ENCODE results near the gene ARHGEF25. TPM values are rescaled to one million over a fixed set of nuclear protein-coding genes. Genes with fewer than 3 reads are reported as not detected.

Gene ARHGEF25
- total RNA-seq, 4 donors from 2014 or later = 14.7 to 28.8 (median 20.0) TPM

DNA sequence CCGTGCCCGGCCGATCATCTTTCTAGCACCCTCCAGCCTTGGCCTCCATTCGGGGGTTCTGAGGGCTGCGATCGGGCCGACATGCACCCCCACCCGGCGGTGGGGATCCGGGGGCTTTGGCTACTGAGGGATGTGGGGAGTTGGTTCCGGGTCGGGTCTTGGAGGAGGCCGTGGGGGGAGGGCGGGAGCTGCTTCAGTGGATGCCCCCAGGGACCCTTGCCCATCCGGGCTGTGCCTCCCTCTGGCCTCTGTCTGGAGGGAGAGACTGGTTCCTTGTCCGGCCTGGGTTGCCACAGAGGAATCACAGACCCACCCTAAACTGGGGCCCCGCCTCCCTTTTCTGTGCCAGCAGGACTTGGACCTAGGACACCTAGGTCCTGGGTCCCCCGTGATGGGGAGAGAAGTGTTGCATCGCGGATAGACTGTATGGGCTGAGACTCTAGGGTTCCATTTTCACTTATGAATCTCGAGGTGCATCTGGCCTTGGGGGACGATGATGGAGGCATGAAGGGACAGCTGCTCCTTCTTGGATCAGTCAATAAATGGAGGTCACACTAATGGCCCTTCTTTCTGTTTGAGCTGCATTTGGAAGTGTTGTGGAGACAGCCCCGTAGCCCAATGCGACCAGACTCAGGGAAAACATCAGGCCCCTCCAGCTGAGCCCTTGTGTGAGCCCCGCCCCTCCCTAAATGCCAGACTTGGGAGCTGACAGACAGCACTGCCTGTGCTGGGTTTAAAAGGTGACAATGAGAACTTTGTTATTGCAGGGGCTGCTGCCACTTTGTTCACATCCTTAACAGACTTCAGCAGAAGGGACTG lies 6.0 kb upstream of the ARHGEF25 start:
- ATAC-seq (ENCODE audit: low FRiP score) (no peak), DNase-seq (ENCODE audit: low spot score) (no peak)
- TF ChIP-seq, protein P1, sequence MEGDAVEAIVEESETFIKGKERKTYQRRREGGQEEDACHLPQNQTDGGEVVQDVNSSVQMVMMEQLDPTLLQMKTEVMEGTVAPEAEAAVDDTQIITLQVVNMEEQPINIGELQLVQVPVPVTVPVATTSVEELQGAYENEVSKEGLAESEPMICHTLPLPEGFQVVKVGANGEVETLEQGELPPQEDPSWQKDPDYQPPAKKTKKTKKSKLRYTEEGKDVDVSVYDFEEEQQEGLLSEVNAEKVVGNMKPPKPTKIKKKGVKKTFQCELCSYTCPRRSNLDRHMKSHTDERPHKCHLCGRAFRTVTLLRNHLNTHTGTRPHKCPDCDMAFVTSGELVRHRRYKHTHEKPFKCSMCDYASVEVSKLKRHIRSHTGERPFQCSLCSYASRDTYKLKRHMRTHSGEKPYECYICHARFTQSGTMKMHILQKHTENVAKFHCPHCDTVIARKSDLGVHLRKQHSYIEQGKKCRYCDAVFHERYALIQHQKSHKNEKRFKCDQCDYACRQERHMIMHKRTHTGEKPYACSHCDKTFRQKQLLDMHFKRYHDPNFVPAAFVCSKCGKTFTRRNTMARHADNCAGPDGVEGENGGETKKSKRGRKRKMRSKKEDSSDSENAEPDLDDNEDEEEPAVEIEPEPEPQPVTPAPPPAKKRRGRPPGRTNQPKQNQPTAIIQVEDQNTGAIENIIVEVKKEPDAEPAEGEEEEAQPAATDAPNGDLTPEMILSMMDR (IDR thresholded peaks at IDR 0.05) = no peak

DNA sequence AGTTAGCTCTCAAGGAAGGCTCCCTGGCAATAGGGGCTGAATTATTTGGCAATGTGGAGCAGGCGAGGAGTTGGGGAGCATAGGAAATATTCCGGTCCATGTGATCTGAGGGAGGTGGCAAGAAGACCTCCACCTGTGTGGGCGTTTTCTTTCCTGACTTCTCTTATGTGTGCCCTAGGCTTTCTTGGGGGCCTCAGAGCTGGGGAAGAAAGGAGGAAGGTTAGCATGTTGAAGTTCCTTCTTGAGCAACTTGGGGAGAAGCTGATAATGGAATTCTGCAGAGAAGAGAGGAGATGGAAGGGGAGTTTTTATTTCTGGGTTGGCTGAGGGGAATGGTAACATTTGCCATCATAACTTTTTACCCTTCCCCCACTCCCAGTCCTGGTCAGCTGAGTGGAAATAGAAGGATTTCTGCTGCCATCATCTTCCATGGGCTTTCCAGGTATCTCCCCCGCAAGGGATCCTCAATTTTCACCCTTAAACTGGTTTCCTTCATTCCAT lies 5.4 kb upstream of the ARHGEF25 start:
- ATAC-seq (ENCODE audit: low FRiP score) (no peak), DNase-seq (ENCODE audit: low spot score) (no peak)
- TF ChIP-seq, protein P1 (IDR thresholded peaks at IDR 0.05) = no peak

DNA sequence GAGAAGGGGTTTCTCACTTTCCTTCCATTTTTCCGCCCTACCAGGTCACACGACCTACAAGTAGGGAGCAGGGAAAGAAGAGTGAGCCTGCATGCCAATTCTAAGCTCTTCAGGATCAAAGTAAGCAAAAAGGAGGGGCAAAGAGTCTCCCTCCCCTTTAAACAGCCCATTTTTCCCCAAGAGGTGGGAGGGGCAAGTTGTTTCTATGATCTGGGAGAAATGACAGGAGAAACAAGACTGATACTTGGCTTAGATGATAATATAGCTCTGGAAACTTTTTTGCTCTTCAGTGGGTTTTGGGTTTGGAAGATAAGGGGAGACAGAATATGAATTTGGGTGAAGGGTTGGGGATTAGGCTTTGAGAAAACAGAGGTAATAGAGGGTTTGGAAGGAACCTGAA lies 4.8 kb upstream of the ARHGEF25 start:
- DNase-seq (ENCODE audit: low spot score) (no peak), ATAC-seq (ENCODE audit: low FRiP score) (no peak)
- TF ChIP-seq, protein P1 (IDR thresholded peaks at IDR 0.05) = no peak

DNA sequence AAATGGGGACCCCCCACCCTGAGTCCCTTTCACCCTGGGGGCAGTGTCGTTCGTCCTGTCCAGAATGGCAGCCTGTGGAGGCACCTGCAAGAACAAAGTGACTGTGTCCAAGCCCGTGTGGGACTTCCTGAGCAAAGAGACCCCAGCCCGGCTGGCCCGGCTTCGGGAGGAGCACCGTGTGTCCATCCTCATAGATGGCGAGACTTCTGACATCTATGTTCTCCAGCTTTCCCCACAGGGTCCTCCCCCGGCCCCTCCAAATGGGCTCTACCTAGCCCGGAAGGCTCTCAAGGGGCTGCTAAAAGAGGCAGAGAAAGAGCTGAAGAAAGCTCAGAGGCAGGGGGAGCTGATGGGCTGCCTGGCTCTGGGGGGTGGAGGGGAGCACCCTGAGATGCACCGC lies 4.4 kb upstream of the ARHGEF25 start:
- DNase-seq (ENCODE audit: low spot score) (no peak), ATAC-seq (ENCODE audit: low FRiP score) (no peak)
- TF ChIP-seq, protein P1 (IDR thresholded peaks at IDR 0.05) = no peak

DNA sequence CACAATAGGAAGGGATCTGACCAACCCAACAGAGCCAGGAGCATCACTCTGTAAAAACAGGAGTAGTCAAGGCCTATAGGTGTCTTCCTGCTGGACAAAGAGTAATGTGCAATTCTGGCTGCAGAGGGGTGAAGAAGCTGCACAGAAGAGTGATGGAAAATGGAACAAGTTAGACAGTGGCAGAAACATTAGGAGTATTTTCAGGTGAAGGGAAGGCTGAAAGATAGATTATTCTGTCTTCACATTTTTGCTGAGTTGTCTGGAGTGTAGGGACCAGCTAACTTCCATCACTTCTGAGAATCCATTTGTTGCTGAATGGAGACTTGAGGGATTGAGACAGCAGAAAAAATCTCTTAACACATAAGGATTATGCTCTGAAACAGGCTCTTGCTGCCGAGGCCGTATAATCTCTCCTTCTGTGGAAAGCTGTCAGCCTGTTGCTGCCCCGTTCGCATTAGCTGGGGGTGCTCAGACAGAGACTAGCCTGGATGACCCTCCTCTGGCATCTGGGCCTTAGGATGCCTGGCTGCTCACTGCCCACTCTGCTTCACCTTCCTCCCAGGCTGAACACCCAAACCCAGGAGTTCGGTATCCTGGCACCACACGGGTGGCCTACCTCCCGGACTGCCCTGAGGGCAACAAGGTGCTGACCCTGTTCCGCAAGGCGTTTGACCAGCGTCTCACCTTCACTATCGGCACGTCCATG lies 3.1 kb upstream of the ARHGEF25 start:
- ATAC-seq (ENCODE audit: low FRiP score) (no peak), DNase-seq (ENCODE audit: low spot score) (no peak)
- TF ChIP-seq, protein P1 (IDR thresholded peaks at IDR 0.05) = no peak

DNA sequence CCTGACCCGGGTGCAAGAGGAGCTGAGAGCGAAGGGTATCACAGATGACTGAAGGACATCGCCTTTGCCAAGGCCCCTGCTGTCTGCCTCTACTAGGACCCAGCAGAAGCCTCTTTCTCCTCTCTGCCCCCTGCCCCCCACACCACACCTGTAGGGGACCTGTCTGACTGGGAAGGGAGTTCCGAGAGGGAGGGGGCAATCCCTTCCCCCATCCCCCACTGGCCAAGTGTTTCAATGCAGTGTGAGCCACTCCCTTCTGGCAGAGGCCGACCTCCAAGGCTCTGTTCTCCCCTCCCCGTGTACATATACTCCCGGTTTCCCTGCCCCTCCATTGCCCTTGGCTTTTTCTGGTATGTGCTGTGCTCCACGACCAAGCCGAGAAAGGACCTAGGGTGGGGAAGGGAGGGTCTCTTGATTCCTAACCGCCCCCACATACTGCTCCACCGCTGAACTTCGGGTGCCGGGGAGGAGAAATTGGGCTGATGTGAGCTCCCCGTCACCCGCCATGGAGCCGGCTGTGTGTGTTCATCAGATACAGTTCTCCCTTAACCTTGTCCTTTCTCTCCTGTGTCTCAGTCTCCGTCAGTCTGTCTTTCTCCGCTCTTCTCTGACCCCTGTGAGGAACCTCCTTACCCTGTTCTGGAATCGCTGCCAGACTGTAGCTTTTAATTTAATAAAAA lies 2.0 kb upstream of the ARHGEF25 start:
- ATAC-seq (ENCODE audit: low FRiP score) (no peak), DNase-seq (ENCODE audit: low spot score) (no peak)
- TF ChIP-seq, protein P1 (IDR thresholded peaks at IDR 0.05) = no peak

Data from omental fat pad (tissue), 4 donors.